ENCODE data around the gene UGT1A5.

GRCh38 chr2:233821709-233822100 lies 109.0 kb downstream of the UGT1A5 start:
- TF ChIP-seq POLR2AphosphoS5 (IDR thresholded peaks at IDR 0.05; ENCODE audit: low read depth, low read length): no peak
- TF ChIP-seq SIN3A (IDR thresholded peaks at IDR 0.05; ENCODE audit: borderline replicate concordance, insufficient read depth, low read length): no peak
- no peak for TF ChIP-seq REST (IDR thresholded peaks at IDR 0.05; ENCODE audit: insufficient read depth in 1 of 2, low read depth in 2 of 2, low read length in 2 of 2)
- no peak for TF ChIP-seq TAF1 (IDR thresholded peaks at IDR 0.05; ENCODE audit: borderline replicate concordance, insufficient read depth, low read length)
